ENCODE data around the gene DLGAP1. TPM values are rescaled to one million over a fixed set of nuclear protein-coding genes. Genes with fewer than 3 reads are reported as not detected.

The DLGAP1 gene
- polyA plus RNA-seq, 1 of the 3 experiments (the other 2 are of a cell fraction), result not detected

- H3K4me3 ChIP-seq (ENCODE audit: low read depth in 2 of 2, low read length in 1 of 2), result no peak overlapping the region
- no peaks in the 10 kb centered on the region for H3K9me3 ChIP-seq
- no peak overlapping the region for H3K4me2 ChIP-seq
- H3K9me2 ChIP-seq, result no peaks in the 10 kb centered on the region
- H3K9ac ChIP-seq, result no peak overlapping the region
- WGBS (ENCODE audit: low lambda C conversion rate), result 21% methylated on average over 1 of the region's 1 CpG
- DNase-seq, result no peak
- H2AFZ ChIP-seq (ENCODE audit: low read depth), result no peak overlapping the region
- no peaks in the 10 kb centered on the region for H4K20me1 ChIP-seq (ENCODE audit: insufficient read depth)
- POLR2A ChIA-PET, result no interaction called here
- CTCF ChIA-PET, result interaction anchor here (1.6 kb wide), 1 partner anchor 12 kb away, joined by 9 read pairs; no protein-coding TSS in a partner anchor
- H3K27me3 ChIP-seq (ENCODE audit: insufficient read depth), result no peaks in the 10 kb centered on the region; the same call in 1 of the 2 replicates
- H3K4me1 ChIP-seq (ENCODE audit: control insufficient read depth in 1 of 2, insufficient read depth in 2 of 2, low read depth in 1 of 2, low read length in 1 of 2), result no peaks in the 10 kb centered on the region
- H3K79me2 ChIP-seq (ENCODE audit: insufficient read depth), result no peaks in the 10 kb centered on the region
- H3F3A ChIP-seq (replicated peaks; ENCODE audit: insufficient read depth), result no peaks in the 10 kb centered on the region
- no peak for TF ChIP-seq YY1 (IDR thresholded peaks at IDR 0.05; ENCODE audit: low read depth)
- TF ChIP-seq CTCF (IDR thresholded peaks at IDR 0.05), result no peak
- TF ChIP-seq IRF3 (IDR thresholded peaks at IDR 0.05; ENCODE audit: low read depth, low read length), result no peak
- TF ChIP-seq JUND (IDR thresholded peaks at IDR 0.05), result no peak
- no peak for TF ChIP-seq RFX5 (IDR thresholded peaks at IDR 0.05; ENCODE audit: low read length)
- no peak for TF ChIP-seq MAX (IDR thresholded peaks at IDR 0.05; ENCODE audit: low read depth)
- TF ChIP-seq EP300 (IDR thresholded peaks at IDR 0.05; ENCODE audit: borderline replicate concordance in 1 of 2, low read depth in 1 of 2, low read length in 1 of 2), result no peak
- TF ChIP-seq USF2 (IDR thresholded peaks at IDR 0.05; ENCODE audit: borderline replicate concordance, low read depth, low read length), result no peak
- TF ChIP-seq REST (IDR thresholded peaks at IDR 0.05; ENCODE audit: low read depth, low read length), result no peak
- no peak for TF ChIP-seq TEAD4 (IDR thresholded peaks at IDR 0.05; ENCODE audit: borderline replicate concordance, insufficient read depth)
- no peak for TF ChIP-seq FOXJ3 (CRISPR knock-in tag; IDR thresholded peaks at IDR 0.05)
- H3K36me3 ChIP-seq (replicated peaks in 1 of 2; ENCODE audit: control insufficient read depth in 1 of 2, insufficient read depth in 2 of 2, low read length in 1 of 2), result no peaks in the 10 kb centered on the region
- H3K27ac ChIP-seq (ENCODE audit: low read depth in 2 of 2, low read length in 1 of 2), result no peak overlapping the region
Measured at GRCh38 chr18:3782901-3783300, 672.2 kb downstream of the DLGAP1 start.
